ENCODE measurements around the gene EYS. TPM values are rescaled to one million over a fixed set of nuclear protein-coding genes. Genes with fewer than 3 reads are reported as not detected.

The EYS gene
- total and polyA plus RNA-seq, 2 of the 8 experiments (the other 6 are each of a cell fraction or from before 2014, with no cell fraction given): 0.05 to 0.13 TPM

DNA sequence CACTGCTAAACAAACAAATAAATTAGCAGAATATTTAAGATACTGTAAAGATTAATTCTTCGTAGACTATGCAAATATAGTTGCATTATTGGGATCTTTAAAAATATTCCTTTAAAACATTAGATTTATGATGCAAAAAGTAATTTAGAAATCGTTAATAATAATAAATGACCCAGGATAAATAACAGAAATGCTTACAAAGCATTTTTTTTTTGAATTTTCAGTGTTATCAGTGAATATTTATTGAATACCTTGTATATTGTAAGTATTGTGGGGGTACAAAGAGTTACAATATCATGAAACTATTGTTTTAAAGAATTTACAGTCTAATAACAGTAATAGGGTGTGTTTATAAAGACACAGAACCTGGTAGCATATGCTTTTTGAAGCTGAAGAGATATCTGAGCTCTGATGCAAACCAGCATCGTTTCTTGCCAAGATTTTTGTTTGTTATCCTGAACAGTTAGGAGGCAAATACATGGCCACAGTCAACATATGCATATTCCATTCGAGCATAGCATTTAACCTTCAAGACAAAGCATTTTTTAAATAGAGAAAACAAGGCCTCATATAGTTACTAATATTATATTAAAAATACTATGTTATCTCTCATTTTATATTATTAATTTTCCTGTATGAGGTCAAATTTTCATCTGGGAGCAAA lies 1584.2 kb downstream of the EYS start:
- WGBS, 2 experiments (ENCODE audit: extremely low coverage in 1 of 2, insufficient coverage in 1 of 2, insufficient read length in 1 of 2, insufficient replicate concordance in 2 of 2, low coverage in 1 of 2, low lambda C conversion rate in 2 of 2, missing lambda C conversion rate in 1 of 2): 86% methylated on average over 4 of the region's 4 CpGs; no CpG with 5 or more reads in 1 of the 2 experiments
- no peak for FAIRE-seq

More for the DNA sequence above, 1584.2 kb downstream of the EYS start:
- Histone ChIP-seq H4K20me1 (replicated peaks in 1 of 2; ENCODE audit: control insufficient read depth in 1 of 2, insufficient read depth in 2 of 2, low read length in 2 of 2) (no peaks in the 10 kb centered on the region), H2BK12ac (ENCODE audit: low read depth, low read length) (no peak overlapping the region), H3K4me2 (ENCODE audit: insufficient read depth in 1 of 2, low read depth in 2 of 2, low read length in 2 of 2) (no peak overlapping the region), H3K79me1 (ENCODE audit: low read depth, low read length) (no peaks in the 10 kb centered on the region), H3K4me1 (replicated peaks in 1 of 4; ENCODE audit: control insufficient read depth in 3 of 4, insufficient read depth in 4 of 4, low read length in 3 of 4) (no peaks in the 10 kb centered on the region), H3K9ac (replicated peaks in 1 of 4; ENCODE audit: extremely low read depth in 1 of 4, low read depth in 3 of 4, low read length in 3 of 4) (no peak overlapping the region), H3K23ac (ENCODE audit: insufficient read length) (no peak overlapping the region), H2AFZ (ENCODE audit: low read length) (no peak overlapping the region), H3K56ac (replicated peaks; ENCODE audit: insufficient read length, low read depth, low read length) (no peak overlapping the region), H2BK20ac (ENCODE audit: low read length) (no peak overlapping the region), H3K9me3 (ENCODE audit: insufficient read depth in 2 of 2, low read depth in 1 of 2, low read length in 1 of 2) (no peaks in the 10 kb centered on the region), H4K91ac (replicated peaks; ENCODE audit: insufficient read length, low read length) (no peak overlapping the region), H4K5ac (ENCODE audit: insufficient read length, low read depth, low read length) (no peak overlapping the region), H3K36me3 (ENCODE audit: control insufficient read depth in 2 of 4, insufficient read depth in 4 of 4, low read length in 3 of 4) (no peaks in the 10 kb centered on the region), H3K14ac (ENCODE audit: insufficient read length) (no peak overlapping the region), H2BK5ac (ENCODE audit: low read depth, low read length) (no peak overlapping the region), H2BK120ac (replicated peaks; ENCODE audit: low read depth, low read length) (no peak overlapping the region), H2BK15ac (ENCODE audit: low read length) (no peak overlapping the region), H2AK5ac (ENCODE audit: low read depth, low read length) (no peak overlapping the region), H3K27me3 (replicated peaks in 1 of 4; ENCODE audit: control insufficient read depth in 3 of 4, extremely low read depth in 1 of 4, insufficient read depth in 3 of 4, low read length in 3 of 4) (no peaks in the 10 kb centered on the region), H3K4ac (replicated peaks; ENCODE audit: insufficient read length, low read depth, low read length) (no peak overlapping the region), H3K23me2 (ENCODE audit: low read depth, low read length) (no peaks in the 10 kb centered on the region), H3K27ac (ENCODE audit: low read depth, low read length) (no peak overlapping the region), H3K79me2 (ENCODE audit: control insufficient read depth in 1 of 2, insufficient read depth in 2 of 2, low read length in 2 of 2) (no peaks in the 10 kb centered on the region), H3K4me3 (ENCODE audit: extremely low read depth in 1 of 4, insufficient read depth in 2 of 4, low read depth in 3 of 4, low read length in 4 of 4) (no peak overlapping the region), H3K18ac (ENCODE audit: extremely low read depth, low read length) (no peak overlapping the region), H4K8ac (ENCODE audit: extremely low read depth, insufficient read depth, low read length) (no peak overlapping the region)
- CTCF ChIA-PET (ENCODE audit: partially characterized antibody): no interaction called here
- TF ChIP-seq ASH2L (IDR thresholded peaks at IDR 0.05; ENCODE audit: low read length): no peak
- no peak for TF ChIP-seq POLR2AphosphoS5 (IDR thresholded peaks at IDR 0.05; ENCODE audit: low read depth, low read length)
- TF ChIP-seq MAFK (IDR thresholded peaks at IDR 0.05; ENCODE audit: low read depth, low read length): no peak; the same call in 1 of the 2 replicates
- TF ChIP-seq CHD1 (IDR thresholded peaks at IDR 0.05; ENCODE audit: low read depth, low read length): no peak
- TF ChIP-seq, protein P1, sequence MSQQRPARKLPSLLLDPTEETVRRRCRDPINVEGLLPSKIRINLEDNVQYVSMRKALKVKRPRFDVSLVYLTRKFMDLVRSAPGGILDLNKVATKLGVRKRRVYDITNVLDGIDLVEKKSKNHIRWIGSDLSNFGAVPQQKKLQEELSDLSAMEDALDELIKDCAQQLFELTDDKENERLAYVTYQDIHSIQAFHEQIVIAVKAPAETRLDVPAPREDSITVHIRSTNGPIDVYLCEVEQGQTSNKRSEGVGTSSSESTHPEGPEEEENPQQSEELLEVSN (IDR thresholded peaks at IDR 0.05): no peak
- TF ChIP-seq NANOG (IDR thresholded peaks at IDR 0.05; ENCODE audit: insufficient read depth, low read depth, low read length, poor library complexity, severe bottlenecking): no peak
- POLR2A ChIA-PET (ENCODE audit: partially characterized antibody): no interaction called here
- no peak for DNase-seq (ENCODE audit: low read depth in 1 of 2, low spot score in 2 of 2)

Data from H1 (cell line).